ENCODE data around the gene NSD2. TPM values are rescaled to one million over a fixed set of nuclear protein-coding genes. Genes with fewer than 3 reads are reported as not detected.

NSD2 gene
- total and polyA plus RNA-seq, 5 experiments from 2014 or later: 3.8 to 37.4 (median 5.4) TPM

- Mint-ChIP-seq H3K4me3 (no peak overlapping the region), H3K9me3 (no peaks in the 10 kb centered on the region), H3K36me3 (peaks cover 0 to 83% (median 10%) of the 10 kb centered on the region in 3 donors), H3K4me1 (peaks cover 0 to 3% (median 0%) of the 10 kb centered on the region in 4 donors), H3K27me3 (no peaks in the 10 kb centered on the region), H3K27ac (peak overlapping the region in 4 of 10 donors; percentile 8 to 79 (median 61))
- POLR2A ChIA-PET: no interaction called here
- ATAC-seq (no peak), DNase-seq (no peak)
Observed at GRCh38 chr4:1982124-1983052, 111.2 kb downstream of the NSD2 start.

- no peaks in the 10 kb centered on the region for H3K9me3 Mint-ChIP-seq
- peaks cover 0 to 3% (median 0%) of the 10 kb centered on the region in 4 donors for H3K4me1 Mint-ChIP-seq
- peaks cover 0 to 82% (median 6%) of the 10 kb centered on the region in 3 donors for H3K36me3 Mint-ChIP-seq
- DNase-seq (no peak), ATAC-seq (no peak)
- H3K27ac Mint-ChIP-seq: peak overlapping the region in 1 of 10 donors; percentile 79
- POLR2A ChIA-PET: no interaction called here
- no peaks in the 10 kb centered on the region for H3K27me3 Mint-ChIP-seq
- H3K4me3 Mint-ChIP-seq: no peak overlapping the region
Observed at GRCh38 chr4:1983053-1983845, 112.1 kb downstream of the NSD2 start.

- DNase-seq: no peak
- Mint-ChIP-seq H3K27ac (no peak overlapping the region), H3K9me3 (no peaks in the 10 kb centered on the region), H3K27me3 (no peaks in the 10 kb centered on the region), H3K4me3 (no peak overlapping the region), H3K36me3 (peaks cover 0 to 81% (median 6%) of the 10 kb centered on the region in 3 donors), H3K4me1 (peaks cover 0 to 3% (median 0%) of the 10 kb centered on the region in 4 donors)
- no peak for ATAC-seq
- POLR2A ChIA-PET: no interaction called here
Observed at GRCh38 chr4:1983846-1984405, 112.7 kb downstream of the NSD2 start.

GRCh38 chr4:1984406-1985191 is 113.4 kb downstream of the NSD2 start:
- no peaks in the 10 kb centered on the region for H3K9me3 Mint-ChIP-seq
- ATAC-seq (no peak), DNase-seq (no peak)
- no peak overlapping the region for H3K27ac Mint-ChIP-seq
- POLR2A ChIA-PET: no interaction called here
- H3K4me1 Mint-ChIP-seq: peaks cover 0 to 3% (median 0%) of the 10 kb centered on the region in 4 donors
- peaks cover 0 to 81% (median under 1%) of the 10 kb centered on the region in 3 donors for H3K36me3 Mint-ChIP-seq
- no peaks in the 10 kb centered on the region for H3K27me3 Mint-ChIP-seq
- no peak overlapping the region for H3K4me3 Mint-ChIP-seq

- H3K9me3 Mint-ChIP-seq: no peaks in the 10 kb centered on the region
- no peak overlapping the region for H3K27ac Mint-ChIP-seq
- H3K4me1 Mint-ChIP-seq: peaks cover 0 to 5% (median 0%) of the 10 kb centered on the region in 4 donors
- H3K4me3 Mint-ChIP-seq: no peak overlapping the region
- H3K36me3 Mint-ChIP-seq: peaks cover 0 to 81% (median 0%) of the 10 kb centered on the region in 3 donors
- no peaks in the 10 kb centered on the region for H3K27me3 Mint-ChIP-seq
- no peak for DNase-seq
- no peak for ATAC-seq
- POLR2A ChIA-PET: no interaction called here
Observed at GRCh38 chr4:1985294-1985693, 114.1 kb downstream of the NSD2 start.

- no peak for ATAC-seq
- no peaks in the 10 kb centered on the region for H3K9me3 Mint-ChIP-seq
- H3K36me3 Mint-ChIP-seq: peaks cover 0 to 82% (median 0%) of the 10 kb centered on the region in 3 donors
- POLR2A ChIA-PET: interaction anchor here (0.5 kb wide), 1 partner anchor 89 kb away, joined by 3 read pairs; no protein-coding TSS in a partner anchor
- peak overlapping the region in 1 of 10 donors; percentile 56 for H3K27ac Mint-ChIP-seq
- H3K27me3 Mint-ChIP-seq: no peaks in the 10 kb centered on the region
- H3K4me1 Mint-ChIP-seq: peaks cover 0 to 5% (median 0%) of the 10 kb centered on the region in 4 donors
- DNase-seq: no peak
- no peak overlapping the region for H3K4me3 Mint-ChIP-seq
Observed at GRCh38 chr4:1985780-1986577, 114.8 kb downstream of the NSD2 start.

GRCh38 chr4:1986578-1987210 is 115.5 kb downstream of the NSD2 start:
- POLR2A ChIA-PET: interaction anchor here (0.5 kb wide), 1 partner anchor 90 kb away, joined by 3 read pairs; no protein-coding TSS in a partner anchor
- Mint-ChIP-seq H3K4me3 (no peak overlapping the region), H3K27me3 (no peaks in the 10 kb centered on the region), H3K27ac (no peak overlapping the region), H3K9me3 (no peaks in the 10 kb centered on the region), H3K4me1 (peaks cover 0 to 4% (median 0%) of the 10 kb centered on the region in 4 donors), H3K36me3 (peaks cover 0 to 80% (median 0%) of the 10 kb centered on the region in 3 donors)
- no peak for ATAC-seq
- DNase-seq: no peak

- H3K4me1 Mint-ChIP-seq: peaks cover 0 to 4% (median 0%) of the 10 kb centered on the region in 4 donors
- no peak for ATAC-seq
- no peak for DNase-seq
- no peak overlapping the region for H3K27ac Mint-ChIP-seq
- POLR2A ChIA-PET: no interaction called here
- H3K36me3 Mint-ChIP-seq: peaks cover 0 to 77% (median 0%) of the 10 kb centered on the region in 3 donors
- no peak overlapping the region for H3K4me3 Mint-ChIP-seq
- no peaks in the 10 kb centered on the region for H3K9me3 Mint-ChIP-seq
- H3K27me3 Mint-ChIP-seq: no peaks in the 10 kb centered on the region
Observed at GRCh38 chr4:1987296-1987695, 116.1 kb downstream of the NSD2 start.

- no peaks in the 10 kb centered on the region for H3K27me3 Mint-ChIP-seq
- ATAC-seq: no peak
- POLR2A ChIA-PET: no interaction called here
- no peaks in the 10 kb centered on the region for H3K9me3 Mint-ChIP-seq
- H3K4me3 Mint-ChIP-seq: no peak overlapping the region
- peaks cover 0 to 72% (median 0%) of the 10 kb centered on the region in 3 donors for H3K36me3 Mint-ChIP-seq
- H3K4me1 Mint-ChIP-seq: peaks cover 0 to 2% (median 0%) of the 10 kb centered on the region in 4 donors
- no peak for DNase-seq
- H3K27ac Mint-ChIP-seq: peak overlapping the region in 1 of 10 donors; percentile 20
Observed at GRCh38 chr4:1987721-1988326, 116.6 kb downstream of the NSD2 start.

GRCh38 chr4:1988327-1988724 is 117.1 kb downstream of the NSD2 start:
- Mint-ChIP-seq H3K4me3 (no peak overlapping the region), H3K4me1 (peaks cover 0 to 2% (median 0%) of the 10 kb centered on the region in 4 donors), H3K36me3 (peaks cover 0 to 69% (median 0%) of the 10 kb centered on the region in 3 donors), H3K27ac (no peak overlapping the region), H3K27me3 (no peaks in the 10 kb centered on the region), H3K9me3 (no peaks in the 10 kb centered on the region)
- no peak for ATAC-seq
- no peak for DNase-seq
- POLR2A ChIA-PET: no interaction called here
